HUES64 (cell line): ENCODE results near the gene ZNF548.
"Not testable (repeated sequence)": the region's sequence is repeated elsewhere in the genome, so short reads cannot be mapped to it uniquely, and the experiment has no call there.

Experiments
- H3K27ac ChIP-seq: 2 replicates; pipeline ENCODE4 v1.7.0; 2013; ENCODE audit warnings: low read depth, low read length, inconsistent platforms
- H3K27me3 ChIP-seq: 2 replicates; pipeline ENCODE4 v1.6.1; 2013; ENCODE audit warnings: mild to moderate bottlenecking, low read length; ENCODE audit not compliant: insufficient read depth
- H3K36me3 ChIP-seq: 2 replicates; pipeline ENCODE4 v1.6.1; 2013; ENCODE audit warnings: mild to moderate bottlenecking, low read length; ENCODE audit not compliant: insufficient read depth
- H3K4me1 ChIP-seq: 2 replicates; pipeline ENCODE4 v1.6.1; 2013; ENCODE audit warnings: mild to moderate bottlenecking, low read length, moderate library complexity; ENCODE audit not compliant: insufficient read depth
- H3K4me3 ChIP-seq: 2 replicates; pipeline ENCODE4 v1.5.1; 2013; ENCODE audit warnings: mild to moderate bottlenecking, low read length, moderate library complexity
- H3K9ac ChIP-seq: 2 replicates; pipeline ENCODE4 v1.6.1; 2013; ENCODE audit warnings: mild to moderate bottlenecking, low read depth, low read length
- H3K9me3 ChIP-seq: 2 replicates; pipeline ENCODE4 v1.6.1; 2013; ENCODE audit warnings: low read depth, low read length; ENCODE audit not compliant: insufficient read depth
- WGBS: fragments of 150-250, 120-280 bp; methylation state at CpG from one replicate; pipeline ENCODE4 v1.1.7; 2013; ENCODE audit warnings: missing lambda C conversion rate; 5-methylcytosine and 5-hydroxymethylcytosine counted together

ZNF548 gene

DNA sequence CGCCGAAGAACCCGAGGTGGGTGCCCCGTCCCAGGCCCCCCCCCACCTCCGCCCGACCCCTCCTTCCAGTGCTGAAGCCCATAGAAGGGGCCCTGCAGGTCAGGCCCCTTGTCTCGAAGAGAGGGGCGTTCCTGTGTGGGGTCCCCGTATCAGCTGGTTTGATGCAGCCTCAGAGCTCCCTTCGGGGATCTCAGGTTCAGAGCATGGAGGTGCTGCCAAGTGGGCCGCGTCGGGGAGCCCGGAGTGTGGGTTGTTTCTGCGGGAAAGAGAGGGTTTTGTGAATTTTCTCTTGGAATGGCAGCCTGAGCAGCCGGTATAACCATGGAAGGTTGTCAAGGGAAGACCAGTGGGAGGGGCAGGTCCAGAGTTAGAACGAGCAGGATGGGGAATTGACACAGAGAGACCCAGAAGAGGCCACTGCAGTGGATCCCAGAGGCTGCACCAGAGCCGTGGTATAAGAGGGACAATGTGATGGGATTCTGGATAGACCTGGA is 25.9 kb upstream of the ZNF548 start:
- Histone ChIP-seq H3K27ac (peak overlapping the region; percentile 19; the same call in 1 of the 2 replicates), H3K4me3 (peak overlapping the region; percentile 57)
- WGBS: 4% methylated on average over 16 of the region's 18 CpGs

DNA sequence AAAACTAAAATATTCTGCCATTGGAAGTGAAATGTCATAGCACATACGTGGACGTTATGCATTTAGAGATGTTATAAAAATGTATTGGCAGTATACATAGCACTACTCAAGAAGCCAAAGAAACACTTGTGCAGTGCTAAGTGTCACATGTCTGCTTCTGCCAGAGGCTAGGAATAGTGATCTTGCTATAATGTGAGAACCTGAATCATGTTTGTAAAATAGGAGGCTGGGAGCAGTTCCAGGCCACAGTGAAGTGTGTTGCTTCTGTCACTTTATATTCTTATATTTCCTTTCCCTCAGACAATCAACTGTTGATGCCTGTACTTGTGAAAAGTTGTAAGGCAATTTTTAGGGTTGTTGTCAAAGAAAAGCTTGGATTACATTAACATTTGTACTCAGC is 22.9 kb upstream of the ZNF548 start:
- H3K4me3 ChIP-seq: no peak overlapping the region
- 100% methylated on average over 2 of the region's 2 CpGs for WGBS
- H3K27me3 ChIP-seq: no peaks in the 10 kb centered on the region
- H3K27ac ChIP-seq: no peak overlapping the region
- H3K4me1 ChIP-seq: no peaks in the 10 kb centered on the region; the same call in 1 of the 2 replicates
- no peaks in the 10 kb centered on the region for H3K9me3 ChIP-seq
- H3K36me3 ChIP-seq: no peaks in the 10 kb centered on the region
- no peak overlapping the region for H3K9ac ChIP-seq

More for the DNA sequence above, 25.9 kb upstream of the ZNF548 start:
- Histone ChIP-seq H3K9ac (peak overlapping the region; percentile 55), H3K36me3 (peaks cover 9% of the 10 kb centered on the region), H3K9me3 (no peaks in the 10 kb centered on the region), H3K4me1 (no peaks in the 10 kb centered on the region; the same call in 1 of the 2 replicates), H3K27me3 (no peaks in the 10 kb centered on the region)

DNA sequence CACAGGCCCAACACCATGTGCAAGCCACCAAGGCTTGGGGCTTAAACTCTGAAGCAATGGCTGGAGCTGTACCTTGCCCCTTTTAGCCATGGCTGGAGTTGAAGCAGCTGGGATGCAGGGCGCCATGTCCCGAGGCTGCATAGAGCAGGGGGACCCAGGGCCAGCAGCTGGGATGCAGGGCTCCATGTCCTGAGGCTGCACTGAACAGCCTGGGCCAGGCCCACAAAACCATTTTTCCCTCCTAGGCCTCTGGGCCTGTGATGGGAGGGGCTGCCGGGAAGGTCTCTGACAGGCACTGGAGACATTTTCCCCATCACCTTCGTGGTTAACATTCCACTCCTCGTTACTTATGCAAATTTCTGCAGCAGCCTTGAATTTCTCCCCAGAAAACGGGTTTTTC is 15.5 kb upstream of the ZNF548 start:
- no peak overlapping the region for H3K27ac ChIP-seq
- no peak overlapping the region for H3K4me3 ChIP-seq
- WGBS: 91% methylated on average over 6 of the region's 6 CpGs
- H3K36me3 ChIP-seq: peaks cover 26% of the 10 kb centered on the region
- no peak overlapping the region for H3K9ac ChIP-seq
- H3K9me3 ChIP-seq: peaks cover 39% of the 10 kb centered on the region
- H3K4me1 ChIP-seq: no peaks in the 10 kb centered on the region
- no peaks in the 10 kb centered on the region for H3K27me3 ChIP-seq

DNA sequence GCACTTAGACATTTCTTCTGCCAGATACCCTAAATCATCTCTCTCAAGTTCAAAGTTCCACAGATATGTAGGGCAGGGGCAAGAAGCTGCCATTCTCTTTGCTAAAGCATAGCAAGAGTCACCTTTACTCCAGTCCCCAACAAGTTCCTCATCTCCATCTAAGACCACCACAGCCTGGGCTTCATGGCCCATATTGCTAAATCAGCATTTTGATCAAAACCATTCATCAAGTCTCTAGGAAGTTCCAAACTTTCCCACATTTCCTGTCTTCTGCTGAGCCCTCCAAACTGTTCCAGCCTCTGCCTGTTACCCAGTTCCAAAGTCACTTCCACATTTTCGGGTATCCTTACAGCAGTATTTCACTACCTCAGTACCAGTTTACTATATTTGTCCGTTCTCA is 15.0 kb upstream of the ZNF548 start:
- H3K27me3 ChIP-seq, H3K9ac ChIP-seq, H3K4me3 ChIP-seq, H3K27ac ChIP-seq, H3K4me1 ChIP-seq: not testable (repeated sequence)
- H3K9me3 ChIP-seq: peaks cover 39% of the 10 kb centered on the region
- 88% methylated on average over 2 of the region's 2 CpGs for whole genome bisulfite sequencing
- peaks cover 26% of the 10 kb centered on the region for H3K36me3 ChIP-seq

DNA sequence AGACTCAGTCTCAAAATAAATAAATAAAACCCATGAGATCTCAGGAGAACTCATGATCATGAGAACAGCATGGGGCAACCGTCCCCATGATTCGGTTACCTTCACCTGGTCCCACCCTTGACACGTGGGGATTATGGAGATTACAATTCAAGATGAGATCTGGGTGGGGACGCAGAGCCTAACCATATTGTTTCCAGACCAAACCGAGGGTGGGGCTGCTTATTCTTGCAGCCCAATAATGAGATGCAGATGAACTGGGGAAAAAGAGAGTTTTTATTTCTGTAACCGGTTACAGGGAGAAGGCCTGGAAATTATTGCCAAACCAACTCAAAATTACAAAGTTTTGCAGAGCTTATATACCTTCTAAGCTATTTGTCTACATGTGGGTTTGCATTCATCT is 13.5 kb upstream of the ZNF548 start:
- no peak overlapping the region for H3K9ac ChIP-seq
- peaks cover 26% of the 10 kb centered on the region for H3K36me3 ChIP-seq
- H3K4me3 ChIP-seq: no peak overlapping the region
- H3K27me3 ChIP-seq: no peaks in the 10 kb centered on the region
- WGBS: 95% methylated on average over 6 of the region's 6 CpGs
- no peaks in the 10 kb centered on the region for H3K4me1 ChIP-seq
- no peak overlapping the region for H3K27ac ChIP-seq
- H3K9me3 ChIP-seq: peaks cover 39% of the 10 kb centered on the region

DNA sequence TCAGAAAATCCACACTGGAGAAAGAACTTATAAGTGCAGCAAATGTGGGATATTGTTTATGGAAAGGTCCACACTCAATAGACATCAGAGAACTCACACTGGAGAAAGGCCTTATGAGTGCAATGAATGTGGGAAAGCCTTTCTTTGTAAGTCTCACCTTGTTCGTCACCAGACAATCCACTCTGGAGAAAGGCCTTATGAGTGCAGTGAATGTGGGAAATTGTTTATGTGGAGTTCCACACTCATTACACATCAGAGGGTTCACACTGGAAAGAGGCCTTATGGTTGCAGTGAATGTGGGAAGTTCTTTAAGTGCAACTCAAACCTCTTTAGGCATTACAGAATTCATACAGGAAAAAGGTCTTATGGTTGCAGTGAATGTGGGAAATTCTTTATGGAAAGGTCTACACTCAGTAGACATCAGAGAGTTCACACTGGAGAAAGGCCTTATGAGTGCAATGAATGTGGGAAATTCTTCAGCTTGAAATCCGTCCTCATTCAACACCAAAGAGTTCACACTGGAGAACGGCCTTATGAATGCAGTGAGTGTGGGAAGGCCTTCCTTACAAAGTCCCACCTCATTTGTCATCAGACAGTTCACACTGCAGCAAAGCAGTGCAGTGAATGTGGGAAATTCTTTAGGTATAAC is 12.0 kb upstream of the ZNF548 start:
- no peaks in the 10 kb centered on the region for H3K27me3 ChIP-seq
- WGBS: 100% methylated on average over 2 of the region's 3 CpGs
- H3K36me3 ChIP-seq: peaks cover 22% of the 10 kb centered on the region
- H3K27ac ChIP-seq: no peak overlapping the region
- H3K9ac ChIP-seq: no peak overlapping the region
- H3K4me3 ChIP-seq: no peak overlapping the region
- peaks cover 39% of the 10 kb centered on the region for H3K9me3 ChIP-seq
- no peaks in the 10 kb centered on the region for H3K4me1 ChIP-seq

DNA sequence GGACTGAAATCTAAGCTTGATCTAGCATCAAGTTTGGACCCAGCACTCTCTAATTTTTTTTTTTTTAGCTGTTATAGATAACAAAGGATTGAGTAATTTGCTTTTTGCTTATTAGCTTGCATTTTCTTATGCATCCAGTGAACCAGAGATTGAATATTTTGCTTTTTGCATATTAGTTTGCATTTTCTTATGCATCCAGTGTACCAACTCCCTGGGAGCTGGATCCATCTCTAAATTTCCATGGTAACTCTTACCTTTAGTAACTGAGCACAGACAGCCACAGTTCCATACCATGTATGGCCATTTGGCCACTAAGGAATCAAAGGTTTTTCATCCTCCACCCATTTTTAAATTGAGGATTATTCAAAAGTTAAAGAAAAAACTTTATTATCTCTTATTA is 8.7 kb upstream of the ZNF548 start:
- Histone ChIP-seq H3K4me1 (no peaks in the 10 kb centered on the region), H3K9me3 (peaks cover 22% of the 10 kb centered on the region), H3K27ac (no peak overlapping the region), H3K4me3 (no peak overlapping the region), H3K9ac (no peak overlapping the region), H3K27me3 (peaks cover 2% of the 10 kb centered on the region; the same call in 1 of the 2 replicates), H3K36me3 (peaks cover 12% of the 10 kb centered on the region)

DNA sequence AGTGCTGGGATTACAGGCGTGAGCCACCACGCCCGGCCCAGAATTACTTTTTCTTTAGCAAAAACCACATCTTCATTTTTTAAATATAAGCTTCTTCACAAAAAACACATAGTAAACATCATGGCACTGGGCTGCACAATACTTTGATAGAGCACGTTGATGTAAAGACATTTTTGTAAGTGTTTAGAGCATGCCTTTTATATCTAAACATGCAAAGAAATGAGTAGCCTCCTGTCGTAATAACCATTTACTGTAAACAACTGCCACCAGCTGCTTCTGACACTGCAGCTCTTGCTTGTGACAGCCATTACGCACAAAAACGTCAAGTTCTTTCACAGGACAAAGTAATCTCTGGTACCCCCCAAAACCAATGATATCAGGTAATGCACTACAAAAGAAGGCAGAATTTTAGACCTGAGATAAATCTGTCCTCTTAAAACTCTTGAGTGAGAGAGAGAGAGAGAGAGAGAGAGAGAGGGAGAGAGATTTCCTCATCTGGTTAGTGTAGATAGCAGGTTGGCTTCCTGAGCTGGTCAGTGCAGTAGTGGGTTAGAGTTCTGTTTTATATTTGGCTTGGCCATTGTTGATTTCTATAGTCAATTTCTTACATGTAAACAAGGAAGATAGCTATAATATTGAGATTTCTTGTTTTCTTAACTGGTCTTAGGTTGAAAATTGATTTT is 6.7 kb upstream of the ZNF548 start:
- no peak overlapping the region for H3K27ac ChIP-seq
- H3K9me3 ChIP-seq: peaks cover 7% of the 10 kb centered on the region
- H3K4me3 ChIP-seq: no peak overlapping the region
- WGBS: 86% methylated on average over 7 of the region's 7 CpGs
- H3K4me1 ChIP-seq: no peaks in the 10 kb centered on the region
- H3K36me3 ChIP-seq: peaks cover 2% of the 10 kb centered on the region
- peaks cover 5% of the 10 kb centered on the region; the same call in 1 of the 2 replicates for H3K27me3 ChIP-seq
- H3K9ac ChIP-seq: no peak overlapping the region

DNA sequence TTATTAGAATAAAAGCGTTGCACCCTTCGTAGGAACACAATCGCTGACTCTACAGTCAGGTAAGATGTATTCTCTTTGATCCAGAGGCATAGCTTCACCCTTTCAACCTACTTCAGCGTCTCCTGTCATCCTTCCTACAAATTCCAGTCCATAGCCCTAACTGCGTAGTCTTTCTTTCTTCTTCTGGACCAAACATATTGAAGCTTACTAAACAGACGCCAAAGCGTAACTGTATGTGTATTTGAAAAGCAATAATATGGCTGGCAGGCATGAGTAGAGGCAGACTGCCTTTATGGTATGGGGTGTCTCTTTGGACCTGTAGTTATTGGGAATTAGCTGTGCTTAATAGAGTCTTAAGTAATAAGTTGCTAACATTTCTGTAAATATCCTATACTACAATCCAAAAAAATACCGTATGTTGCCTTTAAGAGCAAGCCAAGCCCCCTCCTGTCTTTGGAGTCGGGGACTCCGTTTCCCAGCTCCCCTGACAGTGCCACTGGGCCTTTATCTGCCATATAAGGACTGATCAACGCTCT is 392 bp upstream of the ZNF548 start:
- Histone ChIP-seq H3K27ac (0 out of 2 replicates have a peak overlapping the region, but pooled peaks have one; percentile 2), H3K36me3 (no peaks in the 10 kb centered on the region), H3K27me3 (peaks cover 5% of the 10 kb centered on the region; the same call in 1 of the 2 replicates), H3K9ac (peak overlapping the region; percentile 23; the same call in 1 of the 2 replicates), H3K4me1 (peaks cover 6% of the 10 kb centered on the region; the same call in 1 of the 2 replicates), H3K4me3 (peak overlapping the region; percentile 88), H3K9me3 (no peaks in the 10 kb centered on the region)
- WGBS: 58% methylated on average over 11 of the region's 11 CpGs

DNA sequence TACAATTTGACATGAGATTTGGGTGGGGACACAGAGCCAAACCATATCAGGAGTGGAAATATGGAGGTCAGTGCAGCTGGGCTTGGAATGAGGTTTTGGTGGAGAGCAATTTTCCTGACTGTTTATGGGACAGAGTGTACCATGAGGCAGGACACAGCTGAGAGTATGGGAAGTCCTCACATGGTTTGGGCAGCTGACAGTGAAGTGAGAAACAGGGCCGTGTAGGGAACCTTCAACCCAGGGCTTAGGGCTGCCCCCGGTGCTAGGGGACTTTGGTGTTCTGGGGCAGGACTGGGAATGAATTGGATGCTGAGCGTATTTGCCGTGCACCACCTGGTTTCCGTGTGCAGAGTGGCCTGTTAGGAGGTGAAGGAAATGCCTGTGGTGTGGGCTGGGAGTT is 6.1 kb downstream of the ZNF548 start:
- Histone ChIP-seq H3K27ac (no peak overlapping the region), H3K4me3 (no peak overlapping the region), H3K9me3 (peaks cover 11% of the 10 kb centered on the region; the same call in 1 of the 2 replicates), H3K9ac (no peak overlapping the region), H3K4me1 (peaks cover 2% of the 10 kb centered on the region; the same call in 1 of the 2 replicates), H3K27me3 (no peaks in the 10 kb centered on the region), H3K36me3 (peaks cover 31% of the 10 kb centered on the region)
- 91% methylated on average over 5 of the region's 5 CpGs for WGBS

DNA sequence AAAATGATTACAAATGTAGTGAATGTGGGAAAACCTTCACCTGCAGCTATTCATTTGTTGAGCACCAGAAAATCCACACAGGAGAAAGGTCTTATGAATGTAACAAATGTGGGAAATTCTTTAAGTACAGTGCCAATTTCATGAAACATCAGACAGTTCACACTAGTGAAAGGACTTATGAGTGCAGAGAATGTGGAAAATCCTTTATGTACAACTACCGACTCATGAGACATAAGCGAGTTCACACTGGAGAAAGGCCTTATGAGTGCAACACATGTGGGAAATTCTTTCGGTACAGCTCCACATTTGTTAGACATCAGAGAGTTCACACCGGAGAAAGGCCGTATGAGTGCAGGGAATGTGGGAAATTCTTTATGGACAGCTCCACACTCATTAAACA is 9.2 kb downstream of the ZNF548 start:
- Histone ChIP-seq H3K27me3 (no peaks in the 10 kb centered on the region), H3K36me3 (peaks cover 31% of the 10 kb centered on the region), H3K4me1 (no peaks in the 10 kb centered on the region), H3K4me3 (no peak overlapping the region), H3K9ac (no peak overlapping the region), H3K9me3 (peaks cover 19% of the 10 kb centered on the region), H3K27ac (no peak overlapping the region)
- WGBS: 97% methylated on average over 5 of the region's 5 CpGs
